HG02981 (cell line): ENCODE measurements around the gene HDAC4.

Source experiments
- ATAC-seq: cut with Tn5 transposase; IDR thresholded peaks from one replicate; pipeline ENCODE4 v1.9.1; 2021; ENCODE audit warnings: mild to moderate bottlenecking, moderate library complexity; ENCODE audit not compliant: unreplicated experiment

The HDAC4 gene

DNA sequence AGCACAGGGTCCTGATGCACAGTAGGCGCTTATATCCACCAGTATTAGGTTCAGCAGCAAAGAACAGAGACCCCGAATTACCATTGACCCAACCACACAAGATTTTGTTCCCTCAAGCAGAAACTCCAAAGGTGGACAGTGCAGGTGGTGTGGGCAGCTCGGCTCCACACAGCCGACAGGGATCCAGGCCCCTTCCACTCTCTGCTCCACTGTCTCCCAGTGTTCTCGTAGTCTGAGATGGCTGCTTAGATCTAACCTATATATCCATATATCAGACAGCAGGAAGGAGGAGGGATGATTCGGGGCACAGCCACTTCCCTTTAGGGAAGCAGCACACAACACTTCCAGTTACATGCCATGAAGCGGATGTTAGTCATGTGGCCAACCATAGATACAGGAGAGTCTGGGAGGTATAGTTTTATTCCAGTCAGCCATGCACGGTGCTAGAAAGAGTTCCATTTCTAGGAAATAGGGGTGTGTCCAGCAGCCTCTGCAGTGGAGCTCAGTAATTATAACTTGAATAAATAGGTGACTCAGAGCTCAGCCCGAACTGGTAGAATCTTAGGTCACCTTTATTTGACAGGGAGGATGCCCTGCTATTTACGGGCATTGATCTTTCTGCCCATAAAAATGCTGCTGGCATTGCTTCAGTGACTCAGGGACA lies 394.1 kb downstream of the HDAC4 start:
- ATAC-seq: no peak

GRCh38 chr2:239005586-239005985 lies 395.2 kb downstream of the HDAC4 start:
- no peak for ATAC-seq

- no peak for ATAC-seq
Measured at GRCh38 chr2:239004274-239005015, 396.4 kb downstream of the HDAC4 start.

GRCh38 chr2:239003624-239004273 lies 397.1 kb downstream of the HDAC4 start:
- ATAC-seq: no peak

GRCh38 chr2:239002954-239003623 lies 397.7 kb downstream of the HDAC4 start:
- ATAC-seq: no peak

DNA sequence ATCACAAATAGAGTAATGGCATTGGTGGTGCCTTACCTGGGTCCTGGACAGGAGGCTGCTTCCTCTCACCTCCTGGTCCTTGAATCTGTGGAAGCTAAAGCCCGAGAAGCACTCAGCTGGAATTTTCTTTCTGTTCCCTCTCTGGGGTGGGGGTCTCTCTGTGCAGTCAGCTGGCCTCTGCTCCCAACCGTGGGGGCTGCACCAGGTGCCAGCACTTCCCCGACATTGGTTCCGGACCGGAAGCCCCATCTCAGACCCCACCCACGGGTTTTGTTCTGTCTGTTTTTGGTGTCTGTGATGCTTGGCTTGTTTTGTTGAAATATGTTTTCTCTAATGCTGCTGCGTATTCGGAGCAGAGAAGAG lies 398.2 kb downstream of the HDAC4 start:
- no peak for ATAC-seq

DNA sequence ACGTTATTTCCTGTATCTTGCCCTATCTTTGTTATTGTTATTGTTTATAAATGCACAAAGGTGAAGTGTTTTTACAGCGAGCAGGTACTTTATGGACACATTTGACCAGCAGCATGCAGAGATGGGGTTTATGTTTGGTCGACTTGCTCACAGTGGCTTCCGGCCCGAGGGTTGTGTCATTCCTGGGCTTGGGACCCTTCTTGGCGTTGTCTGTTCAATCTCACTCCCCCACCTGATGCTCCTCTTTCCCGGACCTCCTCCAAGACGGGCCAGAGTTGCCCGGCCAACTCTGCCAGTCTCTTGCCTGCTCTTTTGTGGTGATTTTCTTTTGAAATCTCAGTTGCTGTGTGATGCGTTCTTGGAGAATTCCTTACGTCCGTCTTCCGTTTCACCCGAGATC lies 399.0 kb downstream of the HDAC4 start:
- no peak for ATAC-seq

DNA sequence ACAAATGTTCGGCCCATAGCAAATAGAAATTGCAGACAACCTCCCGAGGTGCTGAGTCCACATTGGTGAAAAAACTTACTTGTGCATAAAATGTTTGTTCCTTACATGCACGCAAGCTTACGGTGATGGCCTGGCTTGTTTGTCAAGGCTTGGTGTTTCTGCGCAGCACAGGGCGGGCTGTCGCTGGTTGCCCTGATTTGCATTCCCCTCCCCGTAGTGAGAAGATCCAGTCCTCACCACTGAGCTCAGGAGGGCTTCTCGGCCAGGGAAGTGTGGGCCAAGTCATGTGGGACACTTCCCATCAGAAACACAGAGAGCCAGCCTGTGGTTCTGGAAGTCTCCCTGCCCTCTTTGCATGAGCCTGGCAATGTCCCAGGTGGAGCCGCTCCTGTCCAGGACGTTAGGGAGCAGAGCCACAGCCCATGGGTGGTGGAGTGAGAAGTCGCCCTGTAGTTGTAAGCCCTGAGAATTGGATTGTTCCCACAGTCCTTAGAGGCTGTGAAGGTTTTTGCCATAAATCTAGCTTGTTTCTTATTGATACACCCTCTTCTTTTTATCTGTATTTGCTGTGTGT lies 400.2 kb downstream of the HDAC4 start:
- ATAC-seq: no peak

DNA sequence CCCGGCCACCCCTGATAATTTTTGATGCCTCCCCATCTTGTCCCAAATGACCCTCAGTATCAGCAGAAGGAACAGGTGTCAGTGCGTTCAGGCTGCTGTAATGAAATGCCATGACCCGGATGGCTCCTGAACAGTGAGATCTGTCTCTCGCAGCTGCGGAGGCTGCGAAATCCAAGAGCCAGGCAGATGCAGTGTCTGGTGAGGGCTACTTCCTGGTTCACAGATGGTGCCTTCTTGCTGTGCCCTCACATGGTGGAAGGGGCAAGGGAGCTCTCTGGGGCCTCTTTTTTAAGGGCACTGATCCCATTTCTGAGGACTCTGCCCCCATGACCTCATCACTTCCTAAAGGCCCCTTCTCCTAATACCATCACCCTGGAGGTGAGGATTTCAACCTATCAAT lies 400.7 kb downstream of the HDAC4 start:
- no peak for ATAC-seq

GRCh38 chr2:238999291-238999741 lies 401.5 kb downstream of the HDAC4 start:
- ATAC-seq: no peak

- no peak for ATAC-seq
Measured at GRCh38 chr2:238998801-238999200, 402.0 kb downstream of the HDAC4 start.
